NCI-H2196 (cell line): ENCODE measurements around the gene ST3GAL3.

Experiments used
- DNase-seq: peaks from one replicate; lab custom pipeline; 2025; ENCODE audit not compliant: unreplicated experiment; lab: John Stamatoyannopoulos, UW

The ST3GAL3 gene

GRCh38 chr1:43783671-43784205, 76.4 kb downstream of the ST3GAL3 start:
- DNase-seq: no peak

- DNase-seq: no peak
These were observed 79.0 kb downstream of the ST3GAL3 start for GRCh38 chr1:43786201-43786958.

GRCh38 chr1:43786960-43787359, 79.6 kb downstream of the ST3GAL3 start:
- no peak for DNase-seq

- no peak for DNase-seq
These were observed 82.5 kb downstream of the ST3GAL3 start for GRCh38 chr1:43789604-43790550.

GRCh38 chr1:43791243-43791642, 83.9 kb downstream of the ST3GAL3 start:
- no peak for DNase-seq

GRCh38 chr1:43796111-43796581, 88.8 kb downstream of the ST3GAL3 start:
- DNase-seq: peak; percentile 18

- DNase-seq: no peak
These were observed 90.6 kb downstream of the ST3GAL3 start for GRCh38 chr1:43797891-43798290.

- no peak for DNase-seq
These were observed 92.6 kb downstream of the ST3GAL3 start for GRCh38 chr1:43799656-43800635.

- no peak for DNase-seq
These were observed 93.4 kb downstream of the ST3GAL3 start for GRCh38 chr1:43800771-43801170.

GRCh38 chr1:43801203-43801602, 93.9 kb downstream of the ST3GAL3 start:
- DNase-seq: no peak

GRCh38 chr1:43802356-43802980, 95.1 kb downstream of the ST3GAL3 start:
- DNase-seq: no peak

GRCh38 chr1:43803105-43803504, 95.8 kb downstream of the ST3GAL3 start:
- no peak for DNase-seq

GRCh38 chr1:43803646-43804045, 96.3 kb downstream of the ST3GAL3 start:
- no peak for DNase-seq

GRCh38 chr1:43804569-43804968, 97.2 kb downstream of the ST3GAL3 start:
- no peak for DNase-seq

- no peak for DNase-seq
These were observed 98.0 kb downstream of the ST3GAL3 start for GRCh38 chr1:43805340-43805739.

GRCh38 chr1:43806183-43806582, 98.8 kb downstream of the ST3GAL3 start:
- no peak for DNase-seq

- no peak for DNase-seq
These were observed 101.8 kb downstream of the ST3GAL3 start for GRCh38 chr1:43809097-43809673.

- DNase-seq: no peak
These were observed 105.2 kb downstream of the ST3GAL3 start for GRCh38 chr1:43812579-43812978.

GRCh38 chr1:43814401-43814800, 107.1 kb downstream of the ST3GAL3 start:
- DNase-seq: no peak
